ACC112 (cell line): ENCODE data around the gene ENO3.
"Not testable (repeated sequence)": the region's sequence is repeated elsewhere in the genome, so short reads cannot be mapped to it uniquely, and the experiment has no call there.

Experiments used
- H2AFZ ChIP-seq: fragments of 200-600 bp; sonication (generic); one replicate; pipeline ENCODE4 v1.6.0; 2017; ENCODE audit warnings: antibody characterized with exemption, low read length; ENCODE audit not compliant: unreplicated experiment
- H3K27ac ChIP-seq: fragments of 200-600 bp; sonication (generic); 2 replicates; pipeline ENCODE4 v1.5.1; 2014; ENCODE audit warnings: low read depth, mild to moderate bottlenecking, antibody characterized with exemption, low read length, moderate library complexity
- H3K27me3 ChIP-seq: fragments of 200-600 bp; sonication (generic); 2 replicates; pipeline ENCODE4 v1.6.1; 2014; ENCODE audit warnings: mild to moderate bottlenecking, antibody characterized with exemption, low read length, moderate library complexity, mixed read lengths; ENCODE audit not compliant: insufficient read depth
- H3K36me3 ChIP-seq: fragments of 200-600 bp; sonication (generic); 2 replicates; pipeline ENCODE4 v1.6.1; 2016; ENCODE audit warnings: mild to moderate bottlenecking, antibody characterized with exemption, low read length, moderate library complexity, mixed read lengths; ENCODE audit not compliant: insufficient read depth
- H3K4me1 ChIP-seq: fragments of 200-600 bp; sonication (generic); one replicate; pipeline ENCODE4 v1.6.1; 2016; ENCODE audit warnings: low read length, mixed read lengths; ENCODE audit not compliant: insufficient read depth, unreplicated experiment, control insufficient read depth
- H3K4me3 ChIP-seq: fragments of 200-600 bp; sonication (generic); 2 replicates; pipeline ENCODE4 v1.5.1; 2014; ENCODE audit warnings: mild to moderate bottlenecking, low read depth, low read length
- H3K79me2 ChIP-seq: fragments of 200-600 bp; sonication (generic); one replicate; pipeline ENCODE4 v1.6.0; 2016; ENCODE audit warnings: low read length; ENCODE audit not compliant: control insufficient read depth, unreplicated experiment, insufficient read depth

The ENO3 gene

GRCh38 chr17:4920351-4921048, 30.4 kb upstream of the ENO3 start:
- Histone ChIP-seq H3K27ac (peak overlapping the region; percentile 48), H3K4me3 (no peak overlapping the region), H3K27me3 (no peaks in the 10 kb centered on the region)

GRCh38 chr17:4921320-4921719, 29.6 kb upstream of the ENO3 start:
- H3K36me3 ChIP-seq = no peaks in the 10 kb centered on the region
- peaks cover 14% of the 10 kb centered on the region for H3K4me1 ChIP-seq
- H3K4me3 ChIP-seq = no peak overlapping the region
- no peak overlapping the region for H2AFZ ChIP-seq
- H3K27ac ChIP-seq = no peak overlapping the region
- no peaks in the 10 kb centered on the region for H3K79me2 ChIP-seq
- H3K27me3 ChIP-seq = no peaks in the 10 kb centered on the region

More at GRCh38 chr17:4920351-4921048, 30.4 kb upstream of the ENO3 start:
- Histone ChIP-seq H3K36me3 (no peaks in the 10 kb centered on the region), H2AFZ (no peak overlapping the region), H3K79me2 (no peaks in the 10 kb centered on the region), H3K4me1 (peaks cover 14% of the 10 kb centered on the region)

GRCh38 chr17:4926577-4927335, 24.2 kb upstream of the ENO3 start:
- not testable (repeated sequence) for H3K27me3 ChIP-seq, H2AFZ ChIP-seq, H3K79me2 ChIP-seq, H3K4me3 ChIP-seq, H3K27ac ChIP-seq, H3K4me1 ChIP-seq, H3K36me3 ChIP-seq

- Histone ChIP-seq H3K79me2 (no peaks in the 10 kb centered on the region), H3K4me3 (no peak overlapping the region), H3K27me3 (no peaks in the 10 kb centered on the region), H2AFZ (no peak overlapping the region), H3K27ac (no peak overlapping the region), H3K4me1 (peaks cover under 1% of the 10 kb centered on the region), H3K36me3 (peaks cover 3% of the 10 kb centered on the region; the same call in 1 of the 2 replicates)
These were observed 22.0 kb upstream of the ENO3 start for GRCh38 chr17:4928881-4929280.

GRCh38 chr17:4931963-4932362, 19.0 kb upstream of the ENO3 start, which contains the start of gene GP1BA:
GP1BA (plus strand) TSS chr17:4932277; CDS start chr17:4932605, 328 bp downstream.
- peaks cover 3% of the 10 kb centered on the region; the same call in 1 of the 2 replicates for H3K36me3 ChIP-seq
- H3K4me3 ChIP-seq = no peak within 1 kb of the TSS
- H3K27ac ChIP-seq = no peak within 1 kb of the TSS
- H3K4me1 ChIP-seq = peaks cover 9% of the 10 kb centered on the region
- H3K79me2 ChIP-seq = no peaks in the 10 kb centered on the region
- H2AFZ ChIP-seq = no peak within 1 kb of the TSS
- no peaks in the 10 kb centered on the region for H3K27me3 ChIP-seq

GRCh38 chr17:4932756-4933155, 18.2 kb upstream of the ENO3 start:
- Histone ChIP-seq H3K27ac (no peak overlapping the region), H3K36me3 (peaks cover 3% of the 10 kb centered on the region; the same call in 1 of the 2 replicates), H2AFZ (no peak overlapping the region), H3K79me2 (no peaks in the 10 kb centered on the region), H3K4me3 (no peak overlapping the region), H3K27me3 (no peaks in the 10 kb centered on the region), H3K4me1 (peaks cover 9% of the 10 kb centered on the region)

GRCh38 chr17:4933646-4934045, 17.3 kb upstream of the ENO3 start:
- H3K27me3 ChIP-seq = no peaks in the 10 kb centered on the region
- peaks cover 13% of the 10 kb centered on the region for H3K4me1 ChIP-seq
- no peak overlapping the region for H3K27ac ChIP-seq
- no peak overlapping the region for H2AFZ ChIP-seq
- peaks cover 3% of the 10 kb centered on the region; the same call in 1 of the 2 replicates for H3K36me3 ChIP-seq
- peaks cover 9% of the 10 kb centered on the region for H3K79me2 ChIP-seq
- H3K4me3 ChIP-seq = no peak overlapping the region

GRCh38 chr17:4934173-4934979, 16.5 kb upstream of the ENO3 start:
- no peaks in the 10 kb centered on the region for H3K27me3 ChIP-seq
- H2AFZ ChIP-seq = no peak overlapping the region
- no peak overlapping the region for H3K27ac ChIP-seq
- H3K4me3 ChIP-seq = no peak overlapping the region
- peaks cover 3% of the 10 kb centered on the region; the same call in 1 of the 2 replicates for H3K36me3 ChIP-seq
- H3K79me2 ChIP-seq = peaks cover 16% of the 10 kb centered on the region
- H3K4me1 ChIP-seq = peaks cover 18% of the 10 kb centered on the region

GRCh38 chr17:4935650-4936049, 15.3 kb upstream of the ENO3 start:
- Histone ChIP-seq H3K27ac (no peak overlapping the region), H3K36me3 (peaks cover 3% of the 10 kb centered on the region; the same call in 1 of the 2 replicates), H3K4me3 (no peak overlapping the region), H3K79me2 (peaks cover 17% of the 10 kb centered on the region), H2AFZ (no peak overlapping the region), H3K27me3 (no peaks in the 10 kb centered on the region), H3K4me1 (peaks cover 18% of the 10 kb centered on the region)

- Histone ChIP-seq H3K4me3 (no peak overlapping the region), H3K27ac (no peak overlapping the region), H2AFZ (no peak overlapping the region), H3K27me3 (no peaks in the 10 kb centered on the region), H3K36me3 (no peaks in the 10 kb centered on the region), H3K79me2 (peaks cover 25% of the 10 kb centered on the region), H3K4me1 (peaks cover 20% of the 10 kb centered on the region)
These were observed 14.5 kb upstream of the ENO3 start for GRCh38 chr17:4936436-4936835.
